Activated gamma-delta T cell (primary cell): ENCODE results near the gene UTP14A.
"Not testable (repeated sequence)": the region's sequence is repeated elsewhere in the genome, so short reads cannot be mapped to it uniquely, and the experiment has no call there.

Experiments
- DNase-seq: peaks from one replicate; lab custom pipeline; 2025; lab: John Stamatoyannopoulos, UW
- total RNA-seq, 2 donors: gene quantifications; one replicate each; lab custom pipeline; 2026; lab: John Stamatoyannopoulos, UW

The UTP14A gene, protein sequence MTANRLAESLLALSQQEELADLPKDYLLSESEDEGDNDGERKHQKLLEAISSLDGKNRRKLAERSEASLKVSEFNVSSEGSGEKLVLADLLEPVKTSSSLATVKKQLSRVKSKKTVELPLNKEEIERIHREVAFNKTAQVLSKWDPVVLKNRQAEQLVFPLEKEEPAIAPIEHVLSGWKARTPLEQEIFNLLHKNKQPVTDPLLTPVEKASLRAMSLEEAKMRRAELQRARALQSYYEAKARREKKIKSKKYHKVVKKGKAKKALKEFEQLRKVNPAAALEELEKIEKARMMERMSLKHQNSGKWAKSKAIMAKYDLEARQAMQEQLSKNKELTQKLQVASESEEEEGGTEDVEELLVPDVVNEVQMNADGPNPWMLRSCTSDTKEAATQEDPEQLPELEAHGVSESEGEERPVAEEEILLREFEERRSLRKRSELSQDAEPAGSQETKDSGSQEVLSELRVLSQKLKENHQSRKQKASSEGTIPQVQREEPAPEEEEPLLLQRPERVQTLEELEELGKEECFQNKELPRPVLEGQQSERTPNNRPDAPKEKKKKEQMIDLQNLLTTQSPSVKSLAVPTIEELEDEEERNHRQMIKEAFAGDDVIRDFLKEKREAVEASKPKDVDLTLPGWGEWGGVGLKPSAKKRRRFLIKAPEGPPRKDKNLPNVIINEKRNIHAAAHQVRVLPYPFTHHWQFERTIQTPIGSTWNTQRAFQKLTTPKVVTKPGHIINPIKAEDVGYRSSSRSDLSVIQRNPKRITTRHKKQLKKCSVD
- total RNA-seq: 28.6 to 32.4 reads per million in 2 donors

- peak; percentile 27 for DNase-seq
Measured at GRCh38 chrX:129905787-129906580, at the start of gene UTP14A. TSS of gene UTP14A (plus strand) at chrX:129906164. CDS start at chrX:129906211, 47 bp downstream.

DNA sequence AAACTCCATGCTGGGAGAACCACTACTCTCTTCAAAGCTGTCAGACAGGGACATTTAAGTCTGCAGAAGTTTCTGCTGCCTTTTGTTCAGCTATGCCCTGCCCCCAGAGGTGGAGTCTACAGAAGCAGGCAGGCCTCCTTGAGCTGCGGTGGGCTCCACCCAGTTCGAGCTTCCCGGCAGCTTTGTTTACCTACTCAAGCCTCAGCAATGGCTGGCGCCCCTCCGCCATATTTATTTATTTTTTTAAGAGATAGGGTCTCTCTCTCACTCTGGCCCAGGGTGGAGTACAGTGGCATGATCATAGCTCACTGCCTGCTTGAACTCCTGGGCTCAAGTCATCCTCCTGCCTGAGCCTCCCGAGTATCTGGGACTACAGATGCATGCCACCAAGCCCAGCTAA, 46.8 kb upstream of the UTP14A start:
- DNase-seq: not testable (repeated sequence)

DNA sequence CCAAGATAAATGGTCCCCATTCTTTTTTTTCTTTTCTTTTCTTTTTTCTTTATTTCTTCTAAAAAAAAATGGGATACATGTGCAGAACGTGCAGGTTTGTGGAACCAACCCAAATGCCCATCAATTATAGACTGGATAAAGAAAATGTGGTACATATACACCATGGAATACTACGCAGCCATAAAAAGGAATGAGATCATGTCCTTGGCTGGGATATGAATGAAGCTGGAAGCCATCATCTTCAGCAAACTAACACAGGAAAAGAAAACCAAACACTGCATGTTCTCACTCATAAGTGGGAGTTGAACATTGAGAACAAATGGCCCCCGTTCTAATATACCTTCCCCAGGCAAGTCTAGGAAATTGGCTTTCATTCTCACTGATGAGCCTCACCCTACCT, 39.6 kb upstream of the UTP14A start:
- DNase-seq: not testable (repeated sequence)

DNA sequence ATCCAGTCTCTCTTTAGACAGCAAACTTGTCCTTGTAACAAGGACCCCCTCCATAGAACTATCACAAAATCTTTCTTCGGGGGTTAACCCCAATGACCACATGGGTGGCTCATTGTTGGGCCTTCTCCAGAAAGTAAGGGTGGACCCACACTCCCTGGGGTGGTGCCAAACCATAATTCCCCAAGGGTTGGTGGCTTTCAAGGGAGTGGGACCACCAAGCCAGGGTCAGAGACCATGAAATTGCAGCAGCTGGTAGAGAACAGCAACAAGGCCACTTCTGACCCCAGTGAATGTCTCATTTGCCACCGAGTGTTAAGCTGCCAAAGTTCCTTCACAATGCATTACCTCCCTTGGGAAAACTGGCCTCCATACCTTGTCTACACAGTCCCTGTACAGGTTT, 33.4 kb upstream of the UTP14A start:
- no peak for DNase-seq

DNA sequence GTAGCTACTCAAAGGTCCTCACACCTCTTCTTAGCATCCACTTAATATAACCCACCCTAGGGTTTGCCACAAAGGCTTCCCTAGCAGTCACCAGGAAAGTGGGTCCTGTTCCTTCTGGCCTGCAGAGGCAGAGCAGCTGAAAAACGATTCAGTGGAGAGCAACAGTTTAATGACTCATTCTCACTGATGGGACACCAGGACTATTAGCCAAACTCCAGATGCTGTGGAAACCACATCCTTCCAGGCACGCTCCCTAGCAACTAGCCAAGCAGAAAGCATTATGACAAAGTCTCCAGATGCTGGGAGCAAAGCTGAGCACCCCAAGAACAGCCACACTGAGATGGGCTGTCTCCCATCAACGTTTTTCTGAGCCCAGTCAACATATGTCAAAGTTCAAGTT, 30.3 kb upstream of the UTP14A start:
- DNase-seq: no peak

DNA sequence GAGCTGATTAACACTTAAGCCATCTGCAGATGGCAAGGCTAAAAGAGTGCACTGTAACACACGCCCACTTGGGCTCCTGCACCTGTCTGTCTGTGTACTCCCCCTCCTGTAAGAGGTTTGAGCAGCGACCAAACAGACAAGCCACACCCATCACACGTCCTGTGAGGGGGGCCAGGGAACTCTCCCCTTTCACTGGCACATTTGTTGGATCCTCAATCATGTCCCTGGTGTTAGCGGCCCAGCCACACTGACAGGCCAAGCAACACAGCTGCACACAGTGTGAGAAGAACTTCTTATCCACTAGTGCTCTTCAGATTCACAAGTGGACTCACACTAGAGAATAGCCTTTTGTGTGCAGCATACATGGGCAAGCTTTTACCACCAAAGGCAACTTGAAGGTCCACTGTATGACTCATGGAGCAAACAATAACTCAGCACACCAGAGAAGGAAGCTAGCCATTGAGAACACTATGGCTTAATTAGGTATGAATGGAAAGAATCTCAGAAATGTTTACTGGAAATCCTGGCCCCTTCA, 29.1 kb upstream of the UTP14A start:
- no peak for DNase-seq

- no peak for DNase-seq
Measured at GRCh38 chrX:129877401-129877800, 28.6 kb upstream of the UTP14A start.

DNA sequence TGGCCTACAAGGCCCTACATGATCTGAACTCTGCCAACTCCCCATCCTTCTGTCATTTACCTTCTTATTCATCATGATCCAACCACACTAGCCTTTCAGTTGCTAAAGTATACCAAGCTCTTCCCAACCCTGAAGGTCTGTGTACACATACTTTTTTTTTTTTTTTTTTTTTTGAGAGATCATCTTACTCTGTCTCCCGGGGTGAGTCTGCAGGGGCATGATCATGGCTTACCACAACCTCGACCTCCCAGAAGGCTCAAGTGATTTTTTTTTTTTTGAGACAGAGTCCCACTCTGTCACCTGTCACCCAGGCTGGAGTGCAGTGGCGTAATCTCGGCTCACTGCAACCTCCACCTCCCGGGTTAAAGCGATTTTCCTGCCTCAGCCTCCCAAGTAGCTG, 5.9 kb upstream of the UTP14A start:
- DNase-seq: no peak

GRCh38 chrX:129908636-129909035, 2.7 kb downstream of the UTP14A start:
- no peak for DNase-seq

- DNase-seq: no peak
Measured at GRCh38 chrX:129925305-129926092, 19.5 kb downstream of the UTP14A start.

- no peak for DNase-seq
Measured at GRCh38 chrX:129930941-129931410, 25.0 kb downstream of the UTP14A start.

- peak; percentile 32 for DNase-seq
Measured at GRCh38 chrX:129931411-129932015, 25.5 kb downstream of the UTP14A start.

DNA sequence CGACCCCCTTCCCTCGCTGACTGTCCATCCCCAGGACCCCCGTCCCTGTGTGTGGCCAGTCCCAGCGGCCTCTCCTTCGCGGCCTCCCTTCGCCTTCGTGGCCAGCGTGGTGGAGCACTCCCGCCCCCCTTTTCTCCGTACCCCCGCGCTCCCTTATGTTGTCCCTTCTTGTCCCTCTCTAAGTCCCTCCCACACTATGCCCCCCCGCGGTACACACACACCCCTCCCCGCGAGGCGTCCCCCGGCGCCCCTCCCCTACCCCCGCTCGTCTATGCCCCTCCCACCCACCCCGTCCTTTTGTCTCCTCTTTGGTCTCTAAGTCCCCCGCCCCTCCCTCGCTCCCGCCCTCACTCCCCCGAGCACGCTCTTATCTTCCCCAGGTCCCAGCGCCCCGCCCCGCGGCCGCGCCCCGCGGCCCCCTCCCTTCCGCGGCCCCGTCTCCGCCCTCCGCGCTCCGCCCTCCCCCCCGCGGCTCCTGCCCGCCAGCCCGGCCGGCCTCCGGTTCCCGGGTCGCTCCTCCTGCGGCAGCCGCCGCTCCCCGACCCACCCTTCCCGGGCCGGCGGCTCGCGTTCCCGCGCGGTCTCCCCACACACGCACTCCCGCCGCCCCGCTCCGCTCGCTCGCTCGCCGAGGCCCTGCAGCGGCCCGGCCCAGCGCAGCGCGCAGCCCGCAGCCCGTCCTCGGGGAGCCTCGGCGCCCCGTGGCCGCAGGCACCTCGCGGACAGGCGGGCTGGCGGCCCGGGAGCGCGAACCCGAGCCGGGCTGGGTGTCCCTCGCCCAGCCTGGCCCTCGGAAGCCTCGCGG, 26.3 kb downstream of the UTP14A start:
- peak; percentile 63 for DNase-seq

- DNase-seq: no peak
Measured at GRCh38 chrX:129932821-129933321, 26.9 kb downstream of the UTP14A start.

GRCh38 chrX:129933700-129934099, 27.7 kb downstream of the UTP14A start:
- no peak for DNase-seq

- no peak for DNase-seq
Measured at GRCh38 chrX:129934461-129934860, 28.5 kb downstream of the UTP14A start.

GRCh38 chrX:129934952-129935351, 29.0 kb downstream of the UTP14A start:
- no peak for DNase-seq

DNA sequence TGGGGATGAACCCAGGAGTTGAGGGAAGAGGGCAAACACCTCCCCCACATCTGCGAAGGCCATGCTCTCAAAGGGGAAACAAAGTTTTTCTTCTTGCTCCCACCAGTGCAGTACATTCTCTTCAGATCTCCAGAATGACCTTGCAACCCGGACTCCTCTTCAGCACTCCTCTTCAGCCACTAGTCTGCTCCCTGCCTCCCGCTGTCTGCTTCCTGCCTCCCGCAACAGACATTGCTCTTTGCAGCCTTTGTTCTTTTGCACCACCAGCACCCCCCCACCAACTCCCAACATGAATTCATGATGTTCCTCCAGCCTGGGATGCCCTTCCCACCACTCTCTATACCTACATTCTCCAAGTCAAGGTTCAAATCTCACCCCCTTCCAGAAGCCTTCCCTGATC, 32.1 kb downstream of the UTP14A start:
- no peak for DNase-seq

DNA sequence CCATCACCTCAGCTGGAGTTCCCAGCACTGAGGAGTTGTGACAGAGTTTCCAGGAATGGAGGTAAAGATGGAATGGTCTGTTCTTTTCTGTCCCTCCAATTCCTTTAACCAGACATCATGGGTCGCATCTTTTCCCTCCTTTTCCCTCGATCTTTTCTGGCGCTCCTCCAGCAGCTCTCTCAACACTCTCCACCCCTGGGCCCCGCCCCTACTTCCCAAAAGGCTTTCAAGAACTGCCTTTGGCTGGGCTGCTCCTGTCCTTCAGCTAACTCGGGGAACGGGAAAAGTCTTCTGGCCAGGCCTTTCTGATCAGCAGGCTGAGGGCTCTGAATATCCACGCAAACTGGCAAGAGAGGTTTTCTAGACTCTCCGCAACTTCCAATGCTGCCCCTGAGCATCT, 34.0 kb downstream of the UTP14A start:
- no peak for DNase-seq

DNA sequence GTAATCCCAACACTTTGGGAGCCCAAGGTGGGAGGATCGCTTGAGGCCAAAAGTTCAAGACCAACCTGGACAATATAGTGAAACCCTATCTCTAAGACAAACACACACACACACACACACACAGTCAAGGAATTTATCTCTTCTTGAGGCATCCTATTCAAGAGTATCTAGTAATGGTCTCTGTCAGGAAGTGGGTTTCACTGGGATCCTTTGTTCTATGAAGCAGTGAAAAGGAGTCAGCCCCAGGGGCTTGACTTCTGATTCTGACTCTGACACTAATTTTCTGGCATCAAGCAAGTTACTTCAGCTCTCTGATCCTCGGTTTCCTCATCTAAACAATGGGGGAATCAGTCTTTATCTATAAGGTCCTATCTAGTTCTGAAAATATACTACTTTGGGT, 34.8 kb downstream of the UTP14A start:
- no peak for DNase-seq
